ENCODE results near the gene OSBPL9. TPM values are rescaled to one million over a fixed set of nuclear protein-coding genes. Genes with fewer than 3 reads are reported as not detected.

The OSBPL9 gene
- total and polyA plus RNA-seq, 2 experiments from 2014 or later: 82.7 to 102 TPM

MicroRNA genes within 50 kb of the gene (microRNA counts, 767-probe panel; counts per million panel counts)
- microRNA hsa-miR-761: not detected

Small RNAs within 50 kb of the gene (microRNA-seq; reads per million reads assigned to microRNA genes)
- not detected for gene MIR761

Small RNAs within 50 kb of the gene (small RNA-seq; reads per million reads assigned to genes)
- not detected for gene AL050343.2 (ENCODE audit: low replicate concordance)
- gene RF00568 (ENCODE audit: low replicate concordance): not detected

Other genes starting within 250 kb of the OSBPL9 start
- 76.5 and 86.1 TPM in 2 replicates for gene EPS15, start 97.8 kb upstream of the OSBPL9 start, total RNA-seq (2014; rRNA removed; shearing (Covaris generic))
- 24.9 and 31.0 TPM in 2 replicates for gene EPS15, start 97.8 kb upstream of the OSBPL9 start, polyA plus RNA-seq (2016; fragmentation: Nextera tagmentation; extraction: Ambion mirVana)